H9 (cell line): Measurements from ENCODE around the gene OAS1. TPM values are rescaled to one million over a fixed set of nuclear protein-coding genes. Genes with fewer than 3 reads are reported as not detected.

Source experiments
- DNase-seq: peaks from one replicate; pipeline ENCODE4 v3.0.0-alpha.2; 2017
- H2AFZ ChIP-seq: one replicate; pipeline ENCODE4 v1.6.1; 2013; ENCODE audit warnings: mild to moderate bottlenecking, low read length, control low read depth, moderate library complexity
- H2AK5ac ChIP-seq: 2 replicates; pipeline ENCODE4 v1.6.1; 2013; ENCODE audit warnings: low read length, control low read depth, mixed read lengths; ENCODE audit not compliant: insufficient read length
- H2BK120ac ChIP-seq: one replicate; pipeline ENCODE4 v1.6.1; 2013; ENCODE audit warnings: low read depth, mild to moderate bottlenecking, low read length, control low read depth, inconsistent platforms; ENCODE audit not compliant: poor library complexity, severe bottlenecking
- H2BK12ac ChIP-seq: 2 replicates; pipeline ENCODE4 v1.6.1; 2013; ENCODE audit warnings: low read length, control low read depth, mixed read lengths, low read depth; ENCODE audit not compliant: insufficient read length
- H2BK15ac ChIP-seq: 2 replicates; pipeline ENCODE4 v1.6.1; 2013; ENCODE audit warnings: low read depth, low read length, control low read depth
- H2BK20ac ChIP-seq: one replicate; pipeline ENCODE4 v1.6.1; 2013; ENCODE audit warnings: low read depth, mild to moderate bottlenecking, low read length, control low read depth, inconsistent platforms; ENCODE audit not compliant: poor library complexity, severe bottlenecking
- H2BK5ac ChIP-seq: 2 replicates; pipeline ENCODE4 v1.6.1; 2013; ENCODE audit warnings: low read length, control low read depth, mixed read lengths; ENCODE audit not compliant: insufficient read length
- H3K14ac ChIP-seq: 2 replicates; pipeline ENCODE4 v1.6.1; 2013; ENCODE audit warnings: low read length, control low read depth; ENCODE audit not compliant: insufficient read depth
- H3K18ac ChIP-seq: 2 replicates; pipeline ENCODE4 v1.6.1; 2013; ENCODE audit warnings: low read depth, mild to moderate bottlenecking, mixed read lengths, low read length, control low read depth; ENCODE audit not compliant: insufficient read length
- H3K23ac ChIP-seq: 2 replicates; pipeline ENCODE4 v1.6.1; 2013; ENCODE audit warnings: low read length, control low read depth, mixed read lengths, low read depth; ENCODE audit not compliant: insufficient read length
- H3K23me2 ChIP-seq: 2 replicates; pipeline ENCODE4 v1.6.1; 2013; ENCODE audit warnings: low read depth, mild to moderate bottlenecking, mixed read lengths, low read length, control low read depth; ENCODE audit not compliant: insufficient read length, poor library complexity, severe bottlenecking
- H3K27ac ChIP-seq: 2 replicates; pipeline ENCODE4 v1.5.1; 2013; ENCODE audit warnings: low read length, control low read depth, mixed read lengths, low read depth; ENCODE audit not compliant: insufficient read length
- H3K27me3 ChIP-seq: 2 replicates; pipeline ENCODE4 v1.6.1; 2013; ENCODE audit warnings: low read length, control low read depth, inconsistent platforms; ENCODE audit not compliant: insufficient read depth
- H3K4ac ChIP-seq: 2 replicates; pipeline ENCODE4 v1.6.1; 2013; ENCODE audit warnings: low read depth, mild to moderate bottlenecking, control low read depth, inconsistent platforms, low read length, moderate library complexity
- H3K4me1 ChIP-seq: 2 replicates; pipeline ENCODE4 v1.6.1; 2013; ENCODE audit warnings: low read length, control low read depth, inconsistent platforms; ENCODE audit not compliant: insufficient read depth
- H3K4me2 ChIP-seq: 2 replicates; pipeline ENCODE4 v1.6.1; 2013; ENCODE audit warnings: low read length, control low read depth, mixed read lengths; ENCODE audit not compliant: insufficient read length, insufficient read depth
- H3K56ac ChIP-seq: 2 replicates; pipeline ENCODE4 v1.6.1; 2013; ENCODE audit warnings: low read depth, mild to moderate bottlenecking, mixed read lengths, low read length, control low read depth; ENCODE audit not compliant: insufficient read length
- H3K79me1 ChIP-seq: 2 replicates; pipeline ENCODE4 v1.6.1; 2013; ENCODE audit warnings: low read depth, mild to moderate bottlenecking, moderate library complexity, low read length, control low read depth, inconsistent platforms; ENCODE audit not compliant: insufficient read depth, poor library complexity, severe bottlenecking
- H3K79me2 ChIP-seq: 2 replicates; pipeline ENCODE4 v1.6.1; 2013; ENCODE audit warnings: low read length, control low read depth, inconsistent platforms; ENCODE audit not compliant: insufficient read depth
- H3K9ac ChIP-seq: 2 replicates; pipeline ENCODE4 v1.6.1; 2013; ENCODE audit warnings: low read length, control low read depth, mixed read lengths; ENCODE audit not compliant: insufficient read length; ENCODE audit errors: extremely low read depth
- H3K9me3 ChIP-seq: one replicate; pipeline ENCODE4 v1.6.1; 2013; ENCODE audit warnings: low read depth, low read length, inconsistent platforms; ENCODE audit not compliant: control insufficient read depth
- H3T11ph ChIP-seq: one replicate; pipeline ENCODE4 v1.6.1; 2013; ENCODE audit warnings: mild to moderate bottlenecking, low read length, control low read depth, inconsistent platforms
- H4K20me1 ChIP-seq: one replicate; pipeline ENCODE4 v1.6.1; 2013; ENCODE audit not compliant: control insufficient read depth, insufficient read length, insufficient read depth
- H4K5ac ChIP-seq: 2 replicates; pipeline ENCODE4 v1.6.1; 2013; ENCODE audit warnings: low read depth, mild to moderate bottlenecking, mixed read lengths, low read length, control low read depth; ENCODE audit not compliant: insufficient read length
- H4K8ac ChIP-seq: replicated peaks from 2 replicates; pipeline ENCODE4 v1.6.1; 2013; ENCODE audit warnings: low read length, control low read depth, mixed read lengths, low read depth; ENCODE audit not compliant: insufficient read length
- H4K91ac ChIP-seq: 2 replicates; pipeline ENCODE4 v1.6.1; 2013; ENCODE audit warnings: low read depth, mild to moderate bottlenecking, moderate library complexity, mixed read lengths, low read length, control low read depth; ENCODE audit not compliant: insufficient read length
- H3K27ac Mint-ChIP-seq, 3 experiments: 2 replicates in 2 of 3; 3 replicates in 1 of 3; pipeline ENCODE4 v1.8.0; 2020 to 2021; ENCODE audit warnings: mixed read lengths in 3 of 3, mild to moderate bottlenecking in 1 of 3, moderate library complexity in 1 of 3
- H3K27me3 Mint-ChIP-seq: 2 replicates; pipeline ENCODE4 v1.8.0; 2021; ENCODE audit warnings: low read depth, mild to moderate bottlenecking, moderate library complexity, mixed read lengths
- H3K36me3 Mint-ChIP-seq, 3 experiments: 2 replicates in 2 of 3; 3 replicates in 1 of 3; pipeline ENCODE4 v1.8.0; 2020 to 2021; ENCODE audit warnings: low read depth in 3 of 3, mixed read lengths in 3 of 3; ENCODE audit not compliant: insufficient read depth in 1 of 3
- H3K4me1 Mint-ChIP-seq, 2 experiments: 2 replicates each; pipeline ENCODE4 v1.8.0; 2020; ENCODE audit warnings: mixed read lengths in 2 of 2
- H3K4me3 Mint-ChIP-seq, 2 experiments: 2 replicates in 1 of 2; 3 replicates in 1 of 2; pipeline ENCODE4 v1.8.0; 2020 to 2021; ENCODE audit warnings: mild to moderate bottlenecking in 2 of 2, mixed read lengths in 2 of 2, moderate library complexity in 1 of 2
- H3K9me3 Mint-ChIP-seq, 2 experiments: 2 replicates in 1 of 2; 3 replicates in 1 of 2; pipeline ENCODE4 v1.8.0; 2020; ENCODE audit warnings: mild to moderate bottlenecking in 2 of 2, mixed read lengths in 2 of 2, moderate library complexity in 1 of 2
- CTCF ChIP-seq: fragments of 200-600 bp; sonication (generic); conservative IDR thresholded peaks from 3 replicates; pipeline ENCODE4 v1.8.0; 2021; ENCODE audit warnings: antibody characterized with exemption, mild to moderate bottlenecking
- WGBS: extraction: QIAGEN DNeasy Blood & Tissue Kit; methylation state at CpG from one replicate; pipeline ENCODE4 v1.1.7; 2013; ENCODE audit warnings: missing lambda C conversion rate, low lambda C conversion rate, mixed read lengths; ENCODE audit not compliant: insufficient read length; ENCODE audit errors: extremely low coverage; 5-methylcytosine and 5-hydroxymethylcytosine counted together
- total RNA-seq: library from RNA; stranded (reverse); gene quantifications from 2 replicates; pipeline ENCODE4 v1.2.1, GENCODE V29; 2021

The OAS1 gene
- total RNA-seq, 1 experiment from 2014 or later: not detected

GRCh38 chr12:112946236-112947000 is 39.7 kb downstream of the OAS1 start:
- no CpG with 5 or more reads among the region's 14 CpGs for WGBS
- Histone ChIP-seq H3K79me2 (no peaks in the 10 kb centered on the region), H2BK5ac (no peak overlapping the region), H4K8ac (no peak overlapping the region), H3K79me1 (no peaks in the 10 kb centered on the region), H3K18ac (no peak overlapping the region), H2BK12ac (no peak overlapping the region), H2BK15ac (no peak overlapping the region), H3K4ac (no peak overlapping the region), H3K27me3 (no peaks in the 10 kb centered on the region), H2BK20ac (no peak overlapping the region), H3T11ph (no peak overlapping the region), H4K91ac (no peak overlapping the region), H4K20me1 (no peaks in the 10 kb centered on the region), H3K56ac (no peak overlapping the region), H3K9ac (no peak overlapping the region), H3K4me2 (no peak overlapping the region), H2AK5ac (no peak overlapping the region), H4K5ac (no peak overlapping the region), H3K23me2 (no peaks in the 10 kb centered on the region), H3K14ac (no peak overlapping the region), H2AFZ (no peak overlapping the region), H3K4me1 (no peaks in the 10 kb centered on the region), H3K23ac (no peak overlapping the region), H3K9me3 (no peaks in the 10 kb centered on the region), H2BK120ac (no peak overlapping the region), H3K27ac (no peak overlapping the region)
- no peak for TF ChIP-seq CTCF
- Mint-ChIP-seq H3K27ac (no peak overlapping the region), H3K36me3 (no peaks in the 10 kb centered on the region), H3K4me3 (no peak overlapping the region), H3K9me3 (no peaks in the 10 kb centered on the region), H3K4me1 (peaks cover 4% of the 10 kb centered on the region in 2 experiments; a peak in 2 of 4 replicates), H3K27me3 (no peaks in the 10 kb centered on the region; the same call in 1 of the 2 replicates)
- no peak for DNase-seq
